ENCODE results near the gene CACNA1F.

The CACNA1F gene

DNA sequence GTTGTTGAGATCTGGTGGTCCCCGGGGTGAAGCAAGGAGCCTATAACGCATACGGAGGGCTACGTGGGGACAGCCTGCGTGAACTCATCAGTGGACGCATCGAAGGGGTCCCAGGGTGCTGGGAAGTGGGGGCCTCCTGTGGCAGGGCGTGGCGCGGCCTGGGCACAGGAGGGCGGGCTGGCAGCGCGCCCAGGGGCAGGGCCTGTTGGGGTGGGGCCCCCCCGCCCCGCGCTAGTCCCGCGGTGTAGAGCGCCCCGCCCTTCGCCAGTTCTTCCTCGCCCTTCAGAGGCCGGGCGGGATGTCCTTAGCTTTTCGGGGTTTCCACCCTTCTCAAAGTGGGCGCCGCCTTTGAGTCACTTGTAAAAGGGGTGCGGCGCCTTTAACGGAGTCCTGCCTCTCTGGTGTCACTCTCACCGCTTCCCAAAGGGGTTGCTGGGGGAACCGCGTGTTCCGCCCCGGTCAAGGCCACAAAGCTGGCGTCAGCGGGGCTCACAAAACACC lies 60.8 kb downstream of the CACNA1F start:
- peak; percentile 53 for DNase-seq

DNA sequence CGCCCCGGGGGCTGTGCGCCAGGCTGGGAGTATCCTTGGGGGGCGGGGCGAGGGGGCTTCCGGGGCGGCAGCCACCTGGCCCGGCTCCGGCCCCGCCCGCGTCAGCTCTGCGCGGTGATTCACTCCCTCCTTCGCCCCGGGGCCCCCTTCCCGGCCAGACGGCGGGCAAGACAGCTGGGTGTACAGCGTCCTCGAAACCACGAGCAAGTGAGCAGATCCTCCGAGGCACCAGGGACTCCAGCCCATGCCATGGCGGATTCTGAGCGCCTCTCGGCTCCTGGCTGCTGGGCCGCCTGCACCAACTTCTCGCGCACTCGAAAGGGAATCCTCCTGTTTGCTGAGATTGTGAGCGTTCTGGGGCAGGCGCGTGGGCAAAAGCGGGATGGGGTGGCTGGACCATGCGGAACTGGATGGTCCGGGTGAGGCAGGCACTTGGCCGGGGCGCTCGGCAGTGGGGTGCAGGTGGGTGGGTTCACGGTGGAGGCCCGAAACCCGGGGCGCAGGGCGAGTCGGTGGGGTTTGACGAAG lies 61.3 kb downstream of the CACNA1F start, which contains the start of gene PLP2:
Gene PLP2, plus strand, starts transcription at position 147 of the 528 bp plus-strand sequence. Its CDS starts 103 bp downstream, at position 250.
- DNase-seq: peak; percentile 9

DNA sequence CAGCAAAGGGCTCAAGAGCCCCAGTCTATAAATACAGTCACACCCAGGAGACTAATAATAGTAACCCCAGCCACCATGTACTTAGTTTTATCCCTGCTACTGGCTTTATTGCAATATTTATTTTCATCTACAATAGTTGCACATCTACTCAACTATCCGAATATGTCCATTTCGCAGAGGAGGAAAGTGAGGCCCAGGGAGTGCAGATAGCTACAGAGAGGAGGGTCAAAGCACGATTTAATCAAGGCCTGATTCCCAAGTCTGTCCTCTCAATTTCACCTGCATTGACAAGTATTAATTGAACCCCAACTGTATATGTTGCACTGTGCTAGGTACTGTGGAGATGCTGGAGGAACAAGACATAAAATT lies 65.4 kb downstream of the CACNA1F start:
- no peak for DNase-seq

DNA sequence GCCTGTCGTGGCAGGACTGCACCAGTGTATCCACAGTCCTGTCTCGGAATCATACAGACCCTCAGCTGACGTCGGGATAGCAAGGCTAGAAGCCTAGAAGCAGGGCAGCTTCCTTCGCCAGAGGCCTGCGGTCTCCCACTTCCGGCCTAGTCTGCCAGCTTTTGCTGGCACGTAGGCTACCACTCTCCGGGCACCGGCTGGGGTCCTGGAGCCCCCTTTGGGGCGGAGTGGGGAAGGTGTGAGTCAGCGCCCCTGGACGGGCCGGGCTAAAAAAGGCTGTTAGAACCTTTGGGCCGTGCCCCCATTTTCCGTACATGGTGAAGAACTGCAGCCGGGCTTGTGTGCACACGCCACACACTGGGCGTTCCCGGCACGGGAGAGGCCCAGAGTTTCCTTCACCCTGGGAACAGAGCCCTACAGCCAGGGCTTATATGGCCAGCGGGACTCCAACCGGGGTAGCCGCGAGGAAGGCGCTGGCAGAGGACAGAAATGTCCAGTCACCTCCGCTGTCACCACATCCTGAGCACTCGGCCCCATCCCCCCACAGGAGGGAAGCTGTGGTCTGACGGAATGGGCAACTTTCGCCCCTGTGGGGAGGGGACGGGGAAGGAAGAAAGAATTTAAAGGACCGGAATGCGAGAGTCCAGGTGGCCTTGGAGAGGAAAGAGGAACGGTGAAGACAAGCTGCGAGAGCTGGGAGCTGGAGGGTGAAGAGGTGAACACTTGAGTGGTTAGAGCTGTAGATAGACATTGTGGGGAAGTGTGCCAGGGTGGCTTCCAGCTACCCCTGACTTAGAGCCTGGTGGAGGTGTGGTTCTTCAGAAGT lies 66.0 kb downstream of the CACNA1F start:
- peak; percentile 88 for DNase-seq

DNA sequence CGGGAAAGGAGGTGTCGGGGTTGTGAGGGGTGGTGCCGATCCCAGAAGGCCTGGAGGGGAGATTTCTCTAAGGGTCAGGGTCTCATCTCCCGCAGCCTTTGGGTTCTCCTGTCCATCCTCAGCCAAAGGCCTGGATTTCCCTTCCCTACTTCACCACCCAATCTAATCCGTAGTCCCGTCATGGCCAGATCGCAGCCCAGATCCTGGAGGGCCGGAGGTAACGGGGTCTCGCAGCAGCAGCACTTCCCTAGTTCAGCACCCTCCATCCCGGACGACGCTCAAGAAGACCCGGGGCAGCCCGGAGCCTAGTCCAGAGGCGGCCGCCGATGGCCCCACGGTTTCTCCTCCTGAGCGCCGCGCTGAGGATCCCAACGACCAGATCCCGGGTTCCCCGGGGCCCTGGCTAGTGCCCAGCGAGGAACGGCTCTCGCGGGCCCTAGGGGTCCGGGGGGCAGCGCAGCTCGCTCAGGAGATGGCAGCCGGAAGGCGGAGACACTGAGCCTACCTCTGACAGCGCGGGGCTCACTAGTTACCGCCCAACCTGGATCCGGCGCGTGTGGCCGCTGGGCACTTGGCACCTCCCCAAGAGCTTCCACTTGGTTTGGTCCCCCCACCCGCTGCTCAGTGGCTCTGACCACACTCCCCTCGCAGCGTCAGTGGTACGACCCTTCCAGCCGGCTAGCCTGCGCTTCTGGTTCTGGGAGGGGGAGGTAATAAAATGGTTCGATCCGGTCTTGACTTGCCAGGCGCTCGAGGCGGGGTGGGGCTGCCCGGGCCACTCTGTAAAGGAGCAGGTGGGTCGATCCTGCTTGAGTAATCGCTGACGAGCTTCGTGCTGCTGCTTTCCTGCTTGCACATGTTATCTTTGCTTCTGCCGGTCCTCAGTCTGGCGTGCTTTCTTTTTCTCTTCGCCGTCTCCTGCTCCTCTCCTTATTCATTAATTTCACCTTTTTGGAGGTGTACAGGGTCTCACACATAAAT lies 66.9 kb downstream of the CACNA1F start:
- DNase-seq: peak; percentile 76

DNA sequence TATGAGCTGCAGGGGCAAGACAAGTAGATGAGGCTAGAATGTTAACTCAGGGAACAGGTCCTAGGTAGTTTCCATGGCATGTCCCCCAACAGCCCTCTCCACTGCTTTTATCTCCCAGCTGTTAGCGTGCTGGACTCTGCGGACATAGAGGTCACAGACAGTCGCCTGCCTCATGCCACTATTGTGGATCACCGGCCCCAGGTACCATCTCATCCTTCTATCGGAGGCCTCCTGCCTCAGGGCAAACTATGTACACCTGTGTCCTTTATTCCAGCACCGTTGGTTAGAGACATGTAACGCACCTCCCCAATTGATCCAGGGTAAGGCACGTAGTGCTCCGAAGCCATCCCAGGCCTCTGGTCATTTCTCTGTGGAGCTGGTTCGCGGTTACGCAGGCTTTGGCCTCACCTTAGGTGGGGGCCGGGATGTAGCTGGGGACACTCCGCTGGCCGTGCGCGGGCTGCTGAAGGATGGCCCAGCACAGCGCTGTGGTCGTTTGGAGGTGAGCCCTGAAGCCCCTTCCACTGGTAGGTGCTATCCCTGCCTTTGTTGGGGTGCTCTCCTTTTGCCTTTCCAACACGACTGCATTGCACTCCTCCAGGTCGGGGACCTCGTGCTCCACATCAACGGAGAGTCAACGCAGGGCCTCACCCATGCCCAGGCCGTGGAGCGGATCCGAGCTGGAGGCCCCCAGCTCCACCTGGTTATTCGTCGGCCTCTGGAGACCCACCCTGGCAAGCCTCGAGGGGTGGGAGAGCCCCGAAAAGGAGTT lies 68.4 kb downstream of the CACNA1F start:
- DNase-seq: no peak

DNA sequence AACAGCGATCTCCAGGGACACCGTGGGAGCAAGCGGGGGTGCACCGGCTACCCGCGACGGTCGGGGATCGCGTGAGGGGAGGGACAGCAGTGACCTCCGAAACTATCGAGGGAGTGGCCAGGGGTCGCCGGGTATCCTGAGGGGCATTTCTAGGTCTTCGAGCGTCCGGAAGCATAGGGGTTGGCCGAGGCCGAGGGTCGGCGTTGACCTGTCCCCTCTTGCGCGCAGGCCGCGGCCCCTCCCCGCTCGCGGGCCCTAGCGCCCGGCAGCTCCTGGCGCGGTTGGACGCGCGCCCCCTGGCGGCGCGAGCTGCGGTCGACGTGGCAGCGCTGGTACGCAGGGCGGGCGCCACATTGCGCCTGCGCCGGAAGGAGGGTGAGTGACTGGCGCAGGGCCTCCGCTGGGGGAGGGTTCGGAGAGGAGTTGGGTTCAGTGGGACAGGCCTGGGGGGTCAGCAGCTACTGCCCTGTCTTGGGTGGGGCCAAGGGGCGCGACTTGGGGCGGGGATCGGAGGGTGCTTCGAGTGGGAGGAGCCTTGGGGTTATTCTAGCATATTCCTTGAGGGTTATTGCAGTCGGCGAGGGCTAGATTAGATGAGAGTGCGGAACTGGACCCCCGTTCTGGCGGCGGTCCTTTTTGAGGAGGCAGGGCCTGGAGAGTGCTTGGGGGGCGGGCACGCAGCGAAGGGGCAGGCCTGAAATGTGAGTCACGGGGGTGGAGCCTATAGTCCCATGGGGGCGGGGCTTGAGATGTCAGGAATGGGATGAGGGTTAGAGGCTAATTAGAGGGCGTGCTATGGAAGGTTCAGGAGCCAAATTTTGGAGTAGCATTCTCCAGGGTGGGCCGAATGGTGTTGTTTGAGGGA lies 69.4 kb downstream of the CACNA1F start:
- DNase-seq: peak; percentile 53

DNA sequence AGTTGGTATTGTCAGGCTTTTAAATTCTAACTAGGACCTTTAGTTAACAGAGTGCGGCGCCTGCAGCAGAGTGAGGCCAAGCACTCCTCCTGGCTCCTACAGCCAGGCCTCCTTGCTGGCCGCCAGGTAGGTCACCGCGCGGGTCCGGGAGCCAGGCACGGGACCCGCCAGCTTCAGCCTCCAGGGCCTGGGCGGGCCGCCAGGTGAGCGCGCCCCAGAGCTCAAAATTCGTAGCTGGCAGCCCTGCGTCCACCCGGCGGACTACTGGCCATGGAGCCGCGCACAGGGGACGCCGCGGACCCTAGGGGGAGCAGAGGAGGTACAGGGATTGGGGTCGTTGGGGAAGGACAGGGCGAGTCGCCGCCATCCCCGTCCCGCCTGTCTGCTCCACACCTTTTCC lies 70.5 kb downstream of the CACNA1F start, which contains the start of gene MAGIX:
Gene MAGIX, plus strand, starts transcription at position 139 of the 400 bp plus-strand sequence. Its CDS starts 132 bp downstream, at position 271.
- no peak for DNase-seq

DNA sequence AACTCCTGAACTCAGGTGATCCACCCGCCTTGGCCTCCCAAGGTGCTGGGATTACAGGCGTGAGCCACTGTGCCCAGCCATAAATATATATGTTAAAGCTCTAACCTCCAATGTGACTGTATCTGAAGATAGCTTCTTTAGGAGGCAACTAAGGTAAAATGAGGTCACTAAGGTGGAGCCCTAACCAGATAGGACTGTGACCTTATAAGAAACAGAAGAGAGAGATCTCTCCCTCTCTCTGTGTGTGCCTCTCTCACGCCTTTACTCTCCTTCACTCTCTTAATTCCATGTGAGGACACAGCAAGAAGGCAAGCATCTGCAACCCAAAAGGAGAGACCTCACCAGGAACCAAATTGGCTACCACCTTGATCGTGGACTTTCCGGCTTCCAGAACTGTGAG lies 71.5 kb downstream of the CACNA1F start:
- DNase-seq: no peak

DNA sequence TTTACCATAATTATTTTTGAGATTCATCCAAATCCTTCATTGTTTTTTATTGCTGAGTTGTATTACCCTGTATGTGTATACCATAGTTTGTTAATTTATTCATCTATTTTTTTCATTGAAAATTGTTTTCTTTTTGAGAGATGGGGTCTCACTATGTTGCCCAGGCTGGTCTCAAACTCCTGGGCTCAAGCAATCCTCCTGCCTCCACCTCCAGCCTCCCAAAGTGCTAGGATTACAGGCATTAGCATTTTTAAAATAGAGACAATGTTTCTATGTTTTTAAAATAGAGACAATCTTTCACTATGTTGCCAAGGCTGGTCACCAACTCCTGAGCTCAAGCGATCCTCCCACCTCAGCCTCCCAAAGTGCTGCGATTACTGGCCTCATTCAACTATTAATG lies 72.2 kb downstream of the CACNA1F start:
- no peak for DNase-seq

DNA sequence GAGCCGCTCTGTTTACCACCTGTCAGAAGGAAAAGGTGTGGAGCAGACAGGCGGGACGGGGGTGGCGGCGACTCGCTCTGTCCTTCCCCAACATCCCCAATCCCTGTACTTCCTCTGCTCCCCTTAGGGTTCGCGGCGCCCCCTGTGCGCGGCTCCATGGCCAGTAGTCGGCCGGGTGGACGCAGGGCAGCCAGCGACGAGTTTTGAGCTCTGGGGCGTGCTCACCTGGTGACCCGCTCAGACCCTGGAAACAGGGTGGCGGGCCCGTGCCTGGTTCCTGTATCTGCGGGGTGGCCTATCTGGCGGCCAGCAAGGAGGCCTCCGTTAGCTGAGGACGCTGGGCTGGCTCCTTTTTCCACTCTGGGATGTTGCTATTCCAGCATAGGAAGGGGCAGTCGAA lies 75.9 kb downstream of the CACNA1F start:
- no peak for DNase-seq

DNA sequence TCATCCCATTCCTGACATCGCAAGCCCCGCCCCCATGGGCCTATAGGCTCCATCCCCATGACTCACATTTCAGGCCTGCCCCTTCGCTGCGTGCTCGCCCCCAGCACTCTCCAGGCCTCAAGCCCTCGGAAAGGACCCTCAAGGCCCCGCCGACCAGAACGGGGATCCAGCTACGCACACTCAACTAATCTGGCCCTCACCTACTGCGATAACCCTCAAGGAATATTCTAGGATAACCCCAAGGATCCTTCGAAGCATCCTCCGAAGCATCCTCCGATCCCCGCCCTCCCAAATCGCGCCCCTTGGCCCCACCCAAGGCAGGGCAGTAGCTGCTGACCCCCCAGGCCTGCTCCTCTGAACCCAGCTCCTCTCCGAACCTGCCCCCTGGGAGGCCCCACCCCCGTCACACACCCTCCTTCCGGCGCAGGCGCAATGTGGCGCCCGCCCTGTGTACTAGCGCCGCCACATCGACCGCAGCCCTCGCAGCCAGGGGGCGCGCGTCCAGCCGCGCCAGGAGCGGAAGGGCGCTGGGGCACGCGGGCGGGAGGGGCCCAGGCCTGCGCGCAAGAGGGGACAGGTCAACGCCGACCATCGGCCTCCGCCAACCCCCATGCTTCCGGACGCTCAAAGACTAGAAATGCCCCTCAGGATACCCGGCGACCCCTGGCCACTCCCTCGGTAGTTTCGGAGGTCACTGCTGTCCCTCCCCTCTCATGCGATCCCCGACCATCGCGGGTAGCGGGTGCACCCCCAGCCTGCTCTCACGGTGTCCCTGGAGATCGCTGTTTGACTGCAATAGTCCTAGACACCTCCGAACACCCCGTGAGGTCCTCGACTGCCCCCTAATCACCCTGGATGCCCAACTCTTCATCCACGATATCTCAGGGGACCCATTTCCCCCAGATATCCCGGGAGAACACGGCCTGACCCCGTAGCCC lies 77.0 kb downstream of the CACNA1F start:
- DNase-seq: peak; percentile 42

DNA sequence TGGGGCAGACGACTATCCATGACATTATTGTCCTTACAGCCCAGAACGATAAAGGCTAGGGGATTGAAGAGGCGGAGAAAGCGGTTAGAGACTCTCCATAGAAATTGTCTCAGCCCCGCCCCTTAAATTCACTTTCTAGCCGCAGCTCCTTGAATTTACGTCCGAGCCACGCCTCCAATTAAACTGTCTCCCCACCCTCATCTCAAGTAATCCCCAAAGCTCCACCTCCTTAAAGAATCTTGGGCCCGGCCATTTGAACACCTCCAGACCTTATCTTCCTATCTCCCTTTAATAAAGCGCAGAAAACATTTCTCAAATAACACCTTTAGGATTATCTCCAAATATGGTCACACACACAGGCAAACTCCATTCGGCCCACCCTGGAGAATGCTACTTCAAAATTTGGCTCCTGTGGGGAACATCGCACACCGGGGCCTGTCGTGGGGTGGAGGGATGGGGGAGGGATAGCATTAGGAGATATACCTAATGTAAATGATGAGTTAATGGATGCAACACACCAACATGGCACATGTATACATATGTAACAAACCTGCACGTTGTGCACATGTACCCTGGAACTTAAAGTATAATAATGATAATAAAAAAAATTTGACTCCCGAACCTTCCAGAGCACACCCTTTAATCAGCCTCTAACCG lies 77.8 kb downstream of the CACNA1F start:
- DNase-seq: peak; percentile 57
